NCI-H226 (cell line): ENCODE data around the gene GHRHR.

Experiments
- DNase-seq: peaks from one replicate; pipeline ENCODE4 v3.0.0-alpha.2; 2015

GHRHR gene

DNA sequence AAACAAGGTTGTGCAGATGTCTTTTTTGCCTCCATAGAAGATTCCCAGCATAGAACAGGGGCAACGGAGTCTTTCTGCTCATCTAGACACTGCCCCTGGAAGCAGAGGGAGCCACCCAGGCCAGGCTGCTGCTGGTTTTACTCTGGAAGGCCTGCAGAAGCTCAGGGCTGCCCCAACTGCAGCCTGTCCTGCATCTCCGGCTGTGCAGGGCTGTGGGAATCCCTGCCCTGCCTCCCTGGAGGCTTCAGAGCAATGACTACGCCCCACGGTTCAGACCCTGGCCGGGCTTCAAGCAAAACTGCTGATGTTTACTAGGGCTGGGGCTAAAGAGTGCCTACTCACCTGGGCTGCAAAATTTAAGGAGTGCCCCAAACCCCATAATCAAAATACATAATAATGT lies 43.9 kb downstream of the GHRHR start:
- DNase-seq, result no peak

DNA sequence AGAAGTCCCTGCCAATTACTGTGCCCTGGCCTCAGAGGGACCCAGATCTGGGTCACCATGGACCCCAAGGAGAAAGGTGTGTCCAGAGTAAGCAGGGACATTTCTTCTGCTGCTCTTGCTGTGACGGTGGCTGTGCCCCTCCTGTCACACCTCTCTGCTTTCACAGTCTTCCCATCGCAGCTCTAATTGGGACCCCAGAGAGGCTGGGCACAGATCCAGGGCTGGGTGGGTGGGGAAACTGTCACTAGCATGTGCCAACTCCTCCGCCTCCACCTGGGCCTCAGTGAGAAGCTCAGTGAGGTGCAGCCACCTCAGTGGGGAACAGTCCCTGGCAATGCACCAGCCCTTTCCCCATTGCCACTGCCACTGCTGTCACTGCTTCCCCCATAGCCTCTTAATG lies 51.1 kb downstream of the GHRHR start:
- no peak for DNase-seq

DNA sequence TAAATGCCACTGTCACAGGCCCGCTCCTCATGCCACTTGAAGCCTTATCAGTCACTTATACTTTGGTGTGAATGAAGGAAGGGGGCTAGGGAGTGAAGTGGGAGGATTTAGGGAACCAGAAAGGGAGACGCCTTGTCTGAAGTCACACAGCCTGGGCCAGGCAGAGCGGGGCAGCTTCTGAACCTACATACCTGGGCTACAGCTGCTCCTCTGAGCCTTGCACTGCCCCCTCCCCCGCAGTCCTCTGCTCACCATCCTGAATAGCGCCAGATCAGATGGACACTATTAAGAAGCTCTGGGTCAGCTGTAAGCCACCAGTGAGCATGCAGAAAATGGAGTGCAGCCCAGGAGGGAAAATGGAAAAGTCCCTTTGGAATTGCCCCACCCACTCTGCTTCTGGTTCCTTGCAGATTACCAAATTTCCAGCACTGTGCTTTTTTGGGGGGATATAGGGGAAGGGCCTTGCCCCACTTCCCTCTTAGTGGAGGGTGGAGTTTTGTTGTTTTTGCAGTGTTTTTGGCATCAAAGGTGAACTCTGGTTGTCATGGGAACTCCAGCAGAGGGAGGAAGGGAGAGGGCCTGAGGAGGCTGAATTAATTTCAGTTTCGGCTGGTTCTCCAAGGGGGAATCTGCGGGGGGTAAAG lies 53.4 kb downstream of the GHRHR start:
- DNase-seq, result no peak

DNA sequence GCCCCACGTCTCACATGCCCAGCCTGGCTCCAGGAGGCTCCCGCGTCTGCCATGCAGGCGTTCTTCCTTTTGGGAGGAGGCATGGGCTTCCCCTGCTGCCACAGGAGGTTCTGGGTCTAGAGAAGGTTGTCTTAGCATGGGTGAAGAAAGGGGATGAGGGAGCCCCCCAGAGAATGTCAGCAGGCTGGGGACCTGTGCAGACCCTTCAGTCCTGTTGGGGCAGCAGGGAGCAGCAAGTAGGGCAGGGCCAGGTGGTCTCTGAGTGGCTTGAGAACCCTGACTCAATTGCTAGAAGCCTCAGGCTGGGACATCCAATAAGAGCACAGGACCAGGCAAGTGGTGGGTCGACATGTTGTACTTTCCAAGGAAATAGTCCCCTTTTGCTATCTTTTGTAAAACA lies 54.0 kb downstream of the GHRHR start:
- no peak for DNase-seq

DNA sequence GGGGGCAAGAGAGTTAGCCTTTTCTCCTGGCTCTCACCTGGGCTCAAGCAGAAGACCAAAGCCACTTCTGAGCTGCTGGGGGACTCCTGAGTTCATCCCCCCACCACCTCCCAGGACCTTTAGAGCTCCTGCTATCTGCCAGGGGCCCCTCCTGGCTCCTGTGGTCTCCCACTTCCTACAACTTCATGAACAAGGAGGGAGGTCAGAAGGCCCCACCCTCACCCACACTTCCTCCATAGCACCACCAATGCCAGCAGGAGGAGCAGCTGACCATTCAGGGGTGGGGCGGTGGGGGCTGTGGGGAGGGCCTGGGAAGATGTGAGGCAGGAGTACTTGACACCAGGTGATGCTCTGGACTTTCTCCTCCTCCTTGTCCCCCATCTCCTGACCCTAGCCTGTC lies 55.8 kb downstream of the GHRHR start:
- DNase-seq, result no peak

DNA sequence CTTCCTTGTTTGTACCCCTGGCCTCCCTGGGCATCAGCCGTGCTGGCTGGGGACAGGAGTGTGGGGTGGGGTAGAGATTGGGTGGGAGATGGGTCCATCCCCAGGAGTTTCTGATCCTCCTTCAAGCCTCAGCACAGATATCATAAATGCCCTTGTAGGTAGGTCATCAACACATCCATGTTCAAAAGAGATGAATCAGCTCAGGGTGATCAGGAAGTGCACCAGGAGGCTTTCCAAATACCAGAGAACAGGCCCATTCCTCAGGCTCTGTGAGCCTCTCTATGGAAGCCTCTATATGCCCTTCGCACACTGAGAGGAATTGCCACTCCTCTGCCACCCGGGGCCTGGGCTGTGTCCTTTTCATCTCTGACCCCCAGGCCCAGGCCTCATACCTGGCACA lies 56.4 kb downstream of the GHRHR start:
- DNase-seq, result peak; percentile 37

DNA sequence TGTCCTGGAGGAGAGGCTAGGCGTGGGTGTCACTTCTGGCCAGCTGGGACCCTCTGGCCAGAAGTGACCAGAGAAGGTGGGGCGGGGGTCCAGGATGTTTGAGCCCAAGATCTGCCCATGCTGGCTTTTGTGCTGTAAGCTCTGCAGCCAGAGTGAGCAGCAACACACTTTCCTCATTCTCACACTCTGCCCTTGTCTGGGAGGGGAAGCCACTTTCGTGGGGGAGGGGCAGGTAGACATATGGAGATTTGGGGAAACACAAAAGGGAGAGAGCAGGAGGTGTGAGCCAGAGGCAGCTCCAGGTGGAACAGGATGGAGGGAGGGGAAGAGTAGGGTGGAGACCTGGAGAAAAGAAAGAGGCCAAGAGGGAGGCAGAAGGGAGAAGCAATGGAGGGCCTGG lies 56.9 kb downstream of the GHRHR start:
- no peak for DNase-seq

DNA sequence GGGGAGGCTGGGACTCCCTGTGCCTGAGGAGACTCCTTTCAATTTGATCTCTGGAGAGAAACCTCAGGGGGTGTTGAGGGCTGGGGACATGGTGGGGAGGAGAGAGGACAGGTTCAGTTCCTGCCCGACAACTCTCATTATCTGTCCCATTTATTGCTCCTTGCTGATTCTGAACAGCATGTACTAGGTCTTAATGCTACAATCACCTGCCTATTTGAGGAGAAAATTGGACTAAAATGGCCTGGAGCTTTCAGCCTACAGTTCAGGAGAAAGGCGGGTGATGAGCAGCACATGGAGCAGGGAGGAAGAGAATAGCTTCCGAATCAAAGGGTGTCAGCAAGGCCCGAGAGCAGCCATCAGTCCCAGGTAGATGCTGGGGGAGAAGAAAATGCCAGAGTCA lies 58.4 kb downstream of the GHRHR start:
- no peak for DNase-seq

DNA sequence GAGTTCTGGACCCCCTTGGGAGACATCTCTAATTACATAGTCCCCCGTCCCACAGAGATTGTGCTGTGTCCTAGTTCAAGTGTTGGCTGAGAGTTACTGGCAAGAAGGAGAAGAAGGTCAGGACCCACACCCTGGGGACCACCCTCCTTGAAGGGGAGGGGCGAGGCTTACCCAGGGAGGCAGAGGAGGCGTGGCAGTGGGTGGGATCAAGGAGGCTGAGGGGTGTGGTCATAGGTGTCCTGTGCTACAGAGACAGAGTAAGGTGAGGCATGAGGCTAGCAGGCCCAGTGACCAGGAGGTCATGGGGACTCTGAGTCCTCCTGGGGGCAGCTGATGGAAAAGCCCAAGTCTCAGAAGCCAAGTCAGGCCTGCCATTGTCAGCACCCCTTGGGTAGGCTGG lies 59.0 kb downstream of the GHRHR start:
- DNase-seq, result no peak

DNA sequence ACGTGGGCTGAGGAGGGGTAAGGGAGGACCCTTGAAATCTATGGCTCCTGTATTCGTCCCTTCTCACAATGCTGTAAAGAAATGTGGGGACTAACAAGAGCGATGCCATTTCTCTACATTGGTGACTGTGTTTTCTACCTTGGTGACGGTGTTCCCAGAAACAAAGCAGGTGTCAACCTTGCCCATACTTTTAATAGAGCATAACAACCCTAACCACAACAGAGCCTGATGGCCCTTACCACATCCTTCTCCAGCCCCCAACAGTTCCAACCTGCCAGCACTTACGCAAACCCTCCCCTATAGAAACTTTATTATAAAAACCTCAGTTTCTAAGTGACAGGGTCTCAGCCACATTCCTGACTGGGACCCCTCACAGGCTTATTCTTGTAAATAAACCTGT lies 60.1 kb downstream of the GHRHR start:
- no peak for DNase-seq

DNA sequence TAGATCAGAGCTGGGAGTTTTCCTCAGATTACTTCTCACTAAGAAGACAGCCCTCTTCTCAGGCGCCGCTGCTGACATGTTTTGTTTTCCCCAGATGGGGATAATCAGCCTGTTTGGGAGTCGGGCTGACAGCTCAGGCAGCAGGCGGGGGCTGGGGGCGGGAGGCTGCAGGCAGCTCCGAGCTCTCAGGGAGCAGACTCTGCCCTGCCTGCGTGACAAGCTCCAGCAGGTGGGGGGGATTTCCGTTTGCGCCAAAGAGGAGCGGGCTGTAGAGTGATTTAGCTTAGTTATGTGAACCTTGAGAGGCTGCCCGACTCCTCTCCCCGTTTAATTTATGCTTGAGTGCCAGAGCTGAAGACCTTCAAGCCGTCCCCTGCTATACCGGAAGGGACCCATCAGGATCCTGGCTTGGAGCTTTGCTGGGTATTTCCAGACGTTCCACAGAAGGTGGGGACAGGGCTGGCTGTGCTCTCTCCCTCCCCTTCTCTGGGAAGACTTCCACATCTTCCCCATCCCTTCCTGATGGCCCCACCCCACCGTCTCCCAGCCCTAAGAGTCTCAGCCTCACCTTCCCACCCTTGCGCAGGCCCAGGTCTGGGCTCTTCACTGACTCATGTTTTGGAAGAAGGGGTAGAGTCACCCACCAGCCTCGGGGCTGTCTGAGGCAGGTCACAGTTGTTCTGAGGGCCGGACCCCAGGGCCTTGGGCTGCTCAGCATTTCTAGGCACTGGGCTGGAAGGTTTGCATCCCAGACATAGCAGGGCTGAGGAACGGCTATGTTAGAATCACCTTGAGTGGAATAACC lies 63.6 kb downstream of the GHRHR start:
- DNase-seq, result no peak

DNA sequence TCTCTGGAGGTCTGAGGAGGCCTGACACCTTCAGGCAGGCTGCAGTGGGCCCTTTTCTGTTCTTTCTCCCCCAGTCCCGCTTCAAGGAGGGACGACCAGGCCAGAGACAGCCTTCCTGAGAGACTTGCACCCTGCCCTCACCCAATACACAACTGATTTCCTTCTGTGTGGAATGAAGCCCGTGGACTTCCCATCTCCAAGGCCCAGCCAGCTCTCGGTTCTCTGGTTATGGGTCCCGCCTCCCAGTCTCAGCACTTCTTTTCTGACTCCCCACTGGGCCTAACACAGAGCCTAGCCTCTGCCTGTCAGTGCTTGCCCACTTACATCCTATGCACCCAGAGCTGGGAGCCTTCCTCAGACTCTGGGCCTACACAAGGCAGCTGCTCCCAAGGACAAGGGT lies 64.3 kb downstream of the GHRHR start:
- DNase-seq, result no peak

DNA sequence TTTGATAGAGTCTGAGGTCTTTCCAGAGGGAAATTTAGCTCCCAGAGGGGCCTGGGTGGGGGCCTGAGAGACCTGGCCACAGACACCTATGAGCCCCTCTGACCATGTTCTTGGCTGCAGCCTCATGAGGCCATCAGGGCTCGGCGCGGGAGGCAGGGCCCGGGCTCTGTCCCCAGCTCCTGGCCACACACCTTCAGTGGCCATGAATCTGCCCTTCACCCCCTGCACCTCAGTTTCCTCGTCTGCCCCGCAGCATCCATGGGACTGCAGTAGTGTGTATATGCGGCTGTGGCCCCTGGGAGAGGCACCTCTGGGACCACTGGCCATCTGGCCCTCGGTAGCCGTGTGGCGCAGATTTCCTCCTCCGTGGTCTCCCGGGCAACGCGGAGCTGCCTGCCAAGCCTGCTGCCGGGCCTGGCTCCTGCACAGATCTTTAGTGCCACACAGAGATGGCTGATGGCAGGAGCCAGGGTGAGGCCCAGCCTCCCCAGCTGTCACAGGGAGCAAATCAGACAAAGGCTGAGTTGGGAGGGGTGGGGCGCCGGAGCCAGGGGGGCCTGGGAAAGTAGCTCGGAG lies 64.8 kb downstream of the GHRHR start:
- no peak for DNase-seq
